Gastrocnemius medialis (tissue), 4 donors: ENCODE measurements around the gene RASAL2.

Experiments
- CTCF ChIP-seq, 5 experiments: fragments of 450-650 bp in 3 of 5; fragments of 200-600 bp in 2 of 5; sonication (generic) in 2 of 5; IDR thresholded peaks in 4 of 5; conservative IDR thresholded peaks in 1 of 5; 1 replicate in 4 of 5; 2 replicates in 1 of 5; pipeline ENCODE4 v1.5.1; 2016 to 2019; ENCODE audit warnings: antibody characterized with exemption in 5 of 5, mild to moderate bottlenecking in 3 of 5, moderate library complexity in 3 of 5
- POLR2A ChIP-seq, 2 donors: fragments of 450-650 bp; IDR thresholded peaks; one replicate each; pipeline ENCODE4 v1.6.1; 2017; ENCODE audit warnings: antibody characterized with exemption in 2 of 2, mild to moderate bottlenecking in 2 of 2, moderate library complexity in 2 of 2

- no peak for TF ChIP-seq CTCF (IDR thresholded peaks at IDR 0.05 in 4 of 5, conservative IDR thresholded peaks at IDR 0.05 in 1 of 5)
- no peak for TF ChIP-seq POLR2A (IDR thresholded peaks at IDR 0.05)
Observed at GRCh38 chr1:178491721-178492120, 397.8 kb downstream of the RASAL2 start.
